Measurements from ENCODE around the gene ANKS6. TPM values are rescaled to one million over a fixed set of nuclear protein-coding genes. Genes with fewer than 3 reads are reported as not detected.

Gene ANKS6
- total RNA-seq, 1 donor from 2014 or later: 30.9 TPM

GRCh38 chr9:98815391-98815951, 19.1 kb upstream of the ANKS6 start:
- no peaks in the 10 kb centered on the region for H3K36me3 Mint-ChIP-seq (ENCODE audit: low read depth)
- no peaks in the 10 kb centered on the region for H3K4me1 Mint-ChIP-seq

DNA sequence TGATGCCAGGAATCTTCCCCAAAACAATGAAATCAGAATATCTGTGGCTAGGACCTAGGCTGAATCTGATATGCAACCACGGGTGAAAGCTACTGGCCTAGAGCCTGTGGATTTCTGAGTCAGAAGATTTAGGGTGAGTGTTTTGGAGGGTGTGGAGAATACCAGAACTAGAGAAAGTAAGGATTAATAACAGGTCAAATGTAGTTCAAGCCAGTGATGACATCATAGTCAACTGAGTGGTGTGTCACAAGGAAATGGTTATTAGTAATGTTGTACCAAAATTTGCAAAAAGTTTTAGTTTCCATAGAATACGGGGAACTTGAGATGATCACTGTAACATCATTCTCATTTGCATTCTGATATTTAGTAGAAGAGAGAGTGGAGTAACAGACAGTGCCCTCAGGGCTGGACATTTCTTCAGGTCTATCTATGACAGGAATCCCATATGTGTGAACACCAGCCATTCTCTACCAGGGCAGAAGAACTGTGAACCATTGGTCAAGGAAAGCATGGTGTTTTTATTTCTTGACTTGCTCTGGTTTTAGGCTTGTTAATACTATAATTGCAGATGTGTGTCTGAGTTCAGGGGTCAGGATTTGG, 14.8 kb upstream of the ANKS6 start:
- DNase-seq (ENCODE audit: low read depth, low spot score): no peak
- H3K27ac Mint-ChIP-seq (ENCODE audit: unreplicated experiment): no peak overlapping the region
- peaks cover 14% of the 10 kb centered on the region for H3K4me1 Mint-ChIP-seq
- H3K27me3 Mint-ChIP-seq (ENCODE audit: low read depth): peaks cover 32% of the 10 kb centered on the region
- peaks cover 4% of the 10 kb centered on the region for H3K9me3 Mint-ChIP-seq
- no peaks in the 10 kb centered on the region for H3K36me3 Mint-ChIP-seq (ENCODE audit: low read depth)
- no peak for TF ChIP-seq CTCF (conservative IDR thresholded peaks at IDR 0.05)
- H3K4me3 Mint-ChIP-seq: no peak overlapping the region

More at GRCh38 chr9:98815391-98815951, 19.1 kb upstream of the ANKS6 start:
- H3K9me3 Mint-ChIP-seq: peaks cover 4% of the 10 kb centered on the region
- H3K4me3 Mint-ChIP-seq: no peak overlapping the region
- no peak overlapping the region for H3K27ac Mint-ChIP-seq (ENCODE audit: unreplicated experiment)
- H3K27me3 Mint-ChIP-seq (ENCODE audit: low read depth): no peaks in the 10 kb centered on the region
- DNase-seq (ENCODE audit: low read depth, low spot score): no peak
- no peak for TF ChIP-seq CTCF (conservative IDR thresholded peaks at IDR 0.05)

DNA sequence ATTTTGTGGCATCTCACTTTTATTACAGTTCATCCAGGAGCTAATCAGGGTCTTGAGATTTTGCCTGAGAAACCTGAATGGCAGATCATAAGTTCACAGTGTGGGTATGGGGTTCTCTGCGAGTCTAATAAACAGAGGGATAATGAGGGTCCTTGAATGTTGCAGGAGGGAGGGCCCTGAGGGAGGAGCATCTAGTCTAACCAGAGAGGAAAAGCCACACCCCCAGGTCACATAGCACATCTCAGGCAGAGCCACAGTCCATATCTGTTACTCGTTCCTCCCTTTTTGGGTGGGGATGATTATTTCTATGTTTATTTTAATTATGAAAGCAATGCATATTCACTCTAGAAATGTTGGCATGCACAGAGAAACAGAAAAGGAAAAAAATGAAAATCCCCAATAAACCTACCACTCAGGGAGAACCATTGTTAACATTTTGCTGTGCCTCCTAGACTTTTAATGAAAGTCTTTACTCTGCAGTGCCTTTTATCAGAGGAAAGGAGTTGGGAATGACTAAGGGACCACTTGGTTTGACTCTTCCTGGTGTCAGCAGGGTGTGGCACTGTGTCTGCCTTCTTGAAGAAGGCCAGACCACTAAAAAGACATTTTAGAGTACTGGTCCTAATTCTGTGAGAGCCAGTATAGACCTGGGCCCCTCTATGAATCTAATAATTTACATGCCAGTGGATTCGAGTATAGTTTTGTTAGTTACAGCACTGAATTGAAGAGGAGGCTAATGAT, 13.9 kb upstream of the ANKS6 start:
- no peak for TF ChIP-seq CTCF (conservative IDR thresholded peaks at IDR 0.05)
- DNase-seq (ENCODE audit: low read depth, low spot score): no peak
- Mint-ChIP-seq H3K4me1 (peaks cover 14% of the 10 kb centered on the region), H3K36me3 (ENCODE audit: low read depth) (no peaks in the 10 kb centered on the region), H3K27me3 (ENCODE audit: low read depth) (peaks cover 40% of the 10 kb centered on the region), H3K4me3 (peak overlapping the region; percentile 77), H3K27ac (ENCODE audit: unreplicated experiment) (no peak overlapping the region), H3K9me3 (peaks cover 4% of the 10 kb centered on the region)

DNA sequence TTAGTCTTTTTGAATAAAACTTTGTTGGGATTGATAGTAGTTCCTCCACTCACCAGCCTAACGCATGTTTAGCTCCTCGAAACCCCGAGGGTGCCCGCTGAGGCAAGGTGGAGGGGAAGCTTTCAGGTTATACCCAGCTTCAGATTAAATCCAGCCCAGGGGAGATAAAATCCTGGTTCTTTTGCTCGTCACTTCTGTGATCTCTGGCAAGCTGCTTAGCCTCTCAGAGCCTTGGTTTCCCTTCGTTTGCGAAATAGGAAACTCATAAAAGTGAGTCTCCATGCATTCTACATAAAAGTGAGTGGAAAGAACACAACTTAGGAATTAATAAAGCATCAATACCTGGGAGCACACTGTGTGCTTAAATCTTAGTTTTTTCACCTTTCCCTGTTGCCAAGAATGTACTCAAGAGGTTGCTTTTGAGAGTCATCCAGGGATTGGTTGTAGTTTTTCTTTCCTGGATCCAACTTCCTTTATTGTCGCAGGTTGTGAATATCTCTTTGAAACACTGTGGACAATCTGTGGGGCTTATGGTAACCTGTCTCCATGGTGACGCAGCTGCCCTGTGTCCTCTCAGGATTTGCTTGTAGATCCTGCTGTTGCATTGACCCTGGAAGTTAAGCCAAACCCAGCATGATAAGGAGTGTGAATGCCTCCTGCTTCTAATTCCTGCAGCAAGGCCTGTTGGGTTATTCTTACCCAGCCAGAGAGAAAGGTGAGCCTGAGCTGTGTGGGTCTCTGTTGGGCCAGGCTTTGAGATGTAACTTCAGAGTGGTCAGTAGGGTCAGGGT, 13.2 kb upstream of the ANKS6 start:
- Mint-ChIP-seq H3K4me3 (peak overlapping the region; percentile 77), H3K36me3 (ENCODE audit: low read depth) (no peaks in the 10 kb centered on the region), H3K27ac (ENCODE audit: unreplicated experiment) (no peak overlapping the region), H3K4me1 (peaks cover 14% of the 10 kb centered on the region), H3K9me3 (peaks cover 4% of the 10 kb centered on the region), H3K27me3 (ENCODE audit: low read depth) (peaks cover 47% of the 10 kb centered on the region)
- TF ChIP-seq CTCF (conservative IDR thresholded peaks at IDR 0.05): no peak
- no peak for DNase-seq (ENCODE audit: low read depth, low spot score)

- DNase-seq (ENCODE audit: low read depth, low spot score): no peak
- H3K4me1 Mint-ChIP-seq: peaks cover 14% of the 10 kb centered on the region
- no peak overlapping the region for H3K27ac Mint-ChIP-seq (ENCODE audit: unreplicated experiment)
- no peak for TF ChIP-seq CTCF (conservative IDR thresholded peaks at IDR 0.05)
- peak overlapping the region; percentile 77 for H3K4me3 Mint-ChIP-seq
- H3K27me3 Mint-ChIP-seq (ENCODE audit: low read depth): peaks cover 53% of the 10 kb centered on the region
- H3K36me3 Mint-ChIP-seq (ENCODE audit: low read depth): no peaks in the 10 kb centered on the region
- peaks cover 4% of the 10 kb centered on the region for H3K9me3 Mint-ChIP-seq
Observed at GRCh38 chr9:98808875-98809274, 12.5 kb upstream of the ANKS6 start.

Data from neural crest cell (in vitro differentiated cells).